T1000 (cell line): ENCODE data around the gene FDX2.
"Not testable (repeated sequence)": the region's sequence is repeated elsewhere in the genome, so short reads cannot be mapped to it uniquely, and the experiment has no call there.

Source experiments
- DNase-seq: peaks from one replicate; lab custom pipeline; 2025; ENCODE audit warnings: mixed read lengths; lab: John Stamatoyannopoulos, UW

The FDX2 gene

GRCh38 chr19:10315335-10316214 lies at the start of gene FDX2:
TSS of gene FDX2 (minus strand) at chr19:10316015. CDS start at chr19:10315996, 19 bp downstream.
- DNase-seq = peak; percentile 66

- DNase-seq = no peak
Measured at GRCh38 chr19:10365518-10365917, 49.7 kb upstream of the FDX2 start.

GRCh38 chr19:10364644-10365043 lies 48.8 kb upstream of the FDX2 start:
- no peak for DNase-seq

GRCh38 chr19:10363789-10364281 lies 48.0 kb upstream of the FDX2 start:
- no peak for DNase-seq

GRCh38 chr19:10362259-10362658 lies 46.4 kb upstream of the FDX2 start:
- no peak for DNase-seq

GRCh38 chr19:10361569-10362011 lies 45.8 kb upstream of the FDX2 start:
- DNase-seq = no peak

GRCh38 chr19:10356431-10356830 lies 40.6 kb upstream of the FDX2 start:
- DNase-seq = no peak

- no peak for DNase-seq
Measured at GRCh38 chr19:10353793-10354391, 38.1 kb upstream of the FDX2 start.

GRCh38 chr19:10352764-10353671 lies 37.2 kb upstream of the FDX2 start:
- DNase-seq = no peak

GRCh38 chr19:10346509-10346908 lies 30.7 kb upstream of the FDX2 start:
- no peak for DNase-seq

GRCh38 chr19:10344780-10345179 lies 29.0 kb upstream of the FDX2 start:
- DNase-seq = no peak

GRCh38 chr19:10343495-10343894 lies 27.7 kb upstream of the FDX2 start:
- no peak for DNase-seq

GRCh38 chr19:10339977-10340376 lies 24.2 kb upstream of the FDX2 start:
- DNase-seq = no peak

- no peak for DNase-seq
Measured at GRCh38 chr19:10339380-10339960, 23.7 kb upstream of the FDX2 start, which contains the start of gene ICAM3. TSS of gene ICAM3 (minus strand) at chr19:10339624. CDS start at chr19:10339614, 10 bp downstream.

- DNase-seq = no peak
Measured at GRCh38 chr19:10338940-10339339, 23.1 kb upstream of the FDX2 start.

GRCh38 chr19:10336725-10337124 lies 20.9 kb upstream of the FDX2 start:
- DNase-seq = not testable (repeated sequence)

- DNase-seq = no peak
Measured at GRCh38 chr19:10335352-10335985, 19.7 kb upstream of the FDX2 start.

- DNase-seq = peak; percentile 89
Measured at GRCh38 chr19:10334588-10335351, 19.0 kb upstream of the FDX2 start.

GRCh38 chr19:10333758-10334587 lies 18.2 kb upstream of the FDX2 start:
- no peak for DNase-seq
